GM10248 (cell line): Measurements from ENCODE around the gene OR2D2.
A peak's percentile ranks its signal among the peaks of the same experiment; 100 is the strongest.
"Not testable (repeated sequence)": the region's sequence is repeated elsewhere in the genome, so short reads cannot be mapped to it uniquely, and the experiment has no call there.

Source experiments
- CTCF ChIA-PET: fragments of 300-600 bp; sonication (Branson Sonifier 250); formaldehyde crosslinking; extraction: SDS; loops from one replicate; lab custom pipeline; 2021; ENCODE audit warnings: antibody characterized with exemption; lab: Yijun Ruan, JAX
- POLR2A ChIA-PET: fragments of 350-650 bp; sonication (Branson Sonifier 250); formaldehyde crosslinking; extraction: SDS; loops from one replicate; lab custom pipeline; 2020; ENCODE audit warnings: antibody characterized with exemption; lab: Yijun Ruan, JAX
- DNase-seq: peaks from one replicate; pipeline ENCODE4 v3.0.0; 2012; ENCODE audit errors: extremely low spot score
- TF ChIP-seq, protein P1 (sequence below): IDR thresholded peaks from 2 replicates; pipeline ENCODE4 v1.5.1; 2012; ENCODE audit warnings: mild to moderate bottlenecking, low read depth; ENCODE audit errors: extremely low read depth, missing control alignments, control extremely low read depth

The OR2D2 gene

DNA sequence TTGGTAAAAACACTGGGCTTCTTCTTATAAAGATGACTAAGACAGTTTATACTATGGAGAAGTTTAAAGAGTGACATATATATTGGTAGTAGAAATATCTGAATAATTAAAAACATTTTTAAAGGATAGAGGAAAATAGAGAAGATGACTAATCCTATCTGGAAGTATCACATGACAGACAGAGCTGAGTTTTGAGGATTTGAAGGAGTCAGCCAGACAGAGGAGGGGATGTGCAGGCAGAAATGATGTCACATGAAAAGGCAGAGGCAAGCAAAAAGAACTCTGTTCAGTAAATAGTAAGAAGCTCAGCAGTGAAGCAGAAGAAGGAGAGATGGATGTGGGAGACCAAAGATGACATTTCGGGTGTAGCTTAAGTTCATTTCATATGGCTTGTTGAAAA lies 27.9 kb downstream of the OR2D2 start:
- DNase-seq, result no peak
- POLR2A ChIA-PET, result no interaction called here
- CTCF ChIA-PET, result interaction anchor here (1.2 to 1.6 kb wide), 2 partner anchors 39 to 233 kb away, joined by 4 read pairs; no protein-coding TSS in a partner anchor
- TF ChIP-seq, protein P1, sequence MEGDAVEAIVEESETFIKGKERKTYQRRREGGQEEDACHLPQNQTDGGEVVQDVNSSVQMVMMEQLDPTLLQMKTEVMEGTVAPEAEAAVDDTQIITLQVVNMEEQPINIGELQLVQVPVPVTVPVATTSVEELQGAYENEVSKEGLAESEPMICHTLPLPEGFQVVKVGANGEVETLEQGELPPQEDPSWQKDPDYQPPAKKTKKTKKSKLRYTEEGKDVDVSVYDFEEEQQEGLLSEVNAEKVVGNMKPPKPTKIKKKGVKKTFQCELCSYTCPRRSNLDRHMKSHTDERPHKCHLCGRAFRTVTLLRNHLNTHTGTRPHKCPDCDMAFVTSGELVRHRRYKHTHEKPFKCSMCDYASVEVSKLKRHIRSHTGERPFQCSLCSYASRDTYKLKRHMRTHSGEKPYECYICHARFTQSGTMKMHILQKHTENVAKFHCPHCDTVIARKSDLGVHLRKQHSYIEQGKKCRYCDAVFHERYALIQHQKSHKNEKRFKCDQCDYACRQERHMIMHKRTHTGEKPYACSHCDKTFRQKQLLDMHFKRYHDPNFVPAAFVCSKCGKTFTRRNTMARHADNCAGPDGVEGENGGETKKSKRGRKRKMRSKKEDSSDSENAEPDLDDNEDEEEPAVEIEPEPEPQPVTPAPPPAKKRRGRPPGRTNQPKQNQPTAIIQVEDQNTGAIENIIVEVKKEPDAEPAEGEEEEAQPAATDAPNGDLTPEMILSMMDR, result no peak

- ChIA-PET CTCF (interaction anchor here (1.1 to 3.1 kb wide), 5 partner anchors 9 to 235 kb away, joined by 3 to 16 read pairs (median 4); no protein-coding TSS in a partner anchor), POLR2A (no interaction called here)
- DNase-seq, result no peak
- TF ChIP-seq, protein P1, result no peak
Measured at GRCh38 chr11:6862961-6863360, 29.3 kb downstream of the OR2D2 start, which contains the start of gene OR10A2. OR10A2 (plus strand) TSS chr11:6863057; CDS start chr11:6869755, 6,698 bp downstream.

DNA sequence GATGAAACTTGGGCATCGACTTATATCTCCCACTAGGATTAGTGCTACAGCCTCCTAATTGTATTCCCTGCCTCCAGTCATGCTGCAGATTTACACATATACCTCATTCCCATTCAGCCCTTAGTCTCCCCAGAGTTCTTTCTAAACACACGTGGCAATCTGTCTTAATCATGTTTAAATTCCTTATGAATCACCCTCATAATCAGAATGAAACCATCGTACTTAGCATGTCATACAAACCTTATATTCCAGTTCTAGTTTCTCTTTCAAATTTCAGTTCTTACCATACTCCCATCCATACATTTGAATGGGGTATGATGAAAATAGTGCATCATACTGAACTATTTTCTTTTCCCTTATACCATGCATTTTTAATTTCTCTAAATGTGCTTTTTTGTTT lies 35.4 kb downstream of the OR2D2 start:
- CTCF ChIA-PET, result interaction anchor here (2.1 kb wide), 1 partner anchor 45 kb away, joined by 6 read pairs; no protein-coding TSS in a partner anchor
- DNase-seq, result peak; percentile 11
- TF ChIP-seq, protein P1, result no peak
- POLR2A ChIA-PET, result no interaction called here

DNA sequence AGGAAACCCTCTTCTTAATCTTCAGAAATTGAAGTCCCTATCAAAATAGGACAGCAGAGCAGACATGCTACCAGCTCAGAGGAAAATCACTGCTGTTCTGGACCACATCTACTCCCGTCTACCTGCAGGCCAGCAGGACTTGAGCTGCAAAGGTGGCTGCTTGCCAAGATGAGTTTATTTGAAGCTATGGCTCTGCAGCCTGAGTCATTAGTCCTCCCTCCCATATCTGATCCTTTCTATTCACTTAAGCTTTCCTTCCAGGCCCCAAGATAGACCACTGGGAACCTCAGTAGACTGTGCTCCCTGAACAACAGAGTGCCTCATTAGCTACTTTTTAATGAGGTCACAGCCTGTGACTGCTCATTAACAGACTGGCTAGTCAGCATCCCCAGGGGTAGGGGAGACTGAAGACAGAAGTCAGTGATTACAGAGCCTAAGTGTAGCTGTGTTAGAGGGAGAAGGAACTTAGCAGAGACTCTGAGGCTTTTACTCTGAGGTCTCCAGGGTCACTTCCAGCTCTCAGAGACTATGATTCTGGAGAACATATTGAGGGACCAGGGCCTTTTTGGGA lies 36.2 kb downstream of the OR2D2 start:
- TF ChIP-seq, protein P1, result no peak
- CTCF ChIA-PET, result interaction anchor here (1.1 to 2.1 kb wide), 2 partner anchors 20 to 44 kb away, joined by 3 to 6 read pairs; no protein-coding TSS in a partner anchor
- no peak for DNase-seq
- POLR2A ChIA-PET, result no interaction called here

DNA sequence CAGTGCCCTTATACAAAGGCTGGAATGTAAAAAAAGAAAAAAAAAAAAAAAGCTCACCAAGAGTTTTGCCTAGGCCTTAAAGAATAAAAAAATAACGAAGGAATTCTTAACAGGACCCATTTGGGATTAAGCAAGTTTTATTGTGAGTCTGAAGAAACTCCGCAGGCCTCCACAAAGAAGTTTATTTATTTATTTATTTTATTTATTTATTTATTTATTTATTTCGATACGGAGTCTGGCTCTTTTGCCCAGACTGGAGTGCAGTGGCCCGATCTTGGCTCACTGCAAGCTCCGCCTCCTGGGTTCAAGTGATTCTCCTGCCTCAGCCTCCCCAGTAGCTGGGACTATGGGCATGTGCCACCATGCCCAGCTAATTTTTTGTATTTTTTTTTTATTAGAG lies 37.5 kb downstream of the OR2D2 start:
- POLR2A ChIA-PET, result not testable (repeated sequence)
- CTCF ChIA-PET, result interaction anchor here (1.4 to 2.1 kb wide), 2 partner anchors 21 to 43 kb away, joined by 4 to 6 read pairs; no protein-coding TSS in a partner anchor

DNA sequence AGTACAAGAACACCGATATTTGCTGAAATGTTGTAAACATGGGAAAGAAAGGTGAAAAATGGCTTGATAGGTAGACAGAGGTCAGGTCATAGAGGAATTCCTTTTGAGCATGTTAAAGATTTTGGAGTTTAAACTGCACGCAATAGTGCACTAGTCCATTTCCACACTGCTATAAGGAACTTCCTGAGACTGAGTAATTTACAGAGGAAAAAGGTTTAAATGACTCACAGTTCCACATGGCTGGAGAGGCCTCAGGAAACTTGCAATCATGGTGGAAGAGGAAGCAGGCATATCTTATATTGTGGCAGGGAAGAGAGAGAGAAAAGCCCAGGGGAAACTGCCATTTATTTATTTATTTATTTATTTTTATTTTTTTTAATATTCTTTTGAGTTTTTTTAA lies 41.8 kb downstream of the OR2D2 start:
- ChIA-PET POLR2A (no interaction called here), CTCF (no interaction called here)
- no peak for DNase-seq

More for the DNA sequence above, 37.5 kb downstream of the OR2D2 start:
- DNase-seq, result not testable (repeated sequence)

More for the DNA sequence above, 41.8 kb downstream of the OR2D2 start:
- TF ChIP-seq, protein P1, result no peak
